Stimulated activated CD4-positive, alpha-beta T cell treated with anti-CD3 and anti-CD28 coated beads, Interleukin-2, amount 100 ng/mL, for 48 hours (primary cell): ENCODE measurements around the gene KLHL10.
A peak's percentile ranks its signal among the peaks of the same experiment; 100 is the strongest.
"Not testable (repeated sequence)": the region's sequence is repeated elsewhere in the genome, so short reads cannot be mapped to it uniquely, and the experiment has no call there.

ENCODE experiments used
- DNase-seq, 2 donors: peaks; one replicate each; pipeline ENCODE4 v3.0.0-alpha.2; 2020

KLHL10 gene

DNA sequence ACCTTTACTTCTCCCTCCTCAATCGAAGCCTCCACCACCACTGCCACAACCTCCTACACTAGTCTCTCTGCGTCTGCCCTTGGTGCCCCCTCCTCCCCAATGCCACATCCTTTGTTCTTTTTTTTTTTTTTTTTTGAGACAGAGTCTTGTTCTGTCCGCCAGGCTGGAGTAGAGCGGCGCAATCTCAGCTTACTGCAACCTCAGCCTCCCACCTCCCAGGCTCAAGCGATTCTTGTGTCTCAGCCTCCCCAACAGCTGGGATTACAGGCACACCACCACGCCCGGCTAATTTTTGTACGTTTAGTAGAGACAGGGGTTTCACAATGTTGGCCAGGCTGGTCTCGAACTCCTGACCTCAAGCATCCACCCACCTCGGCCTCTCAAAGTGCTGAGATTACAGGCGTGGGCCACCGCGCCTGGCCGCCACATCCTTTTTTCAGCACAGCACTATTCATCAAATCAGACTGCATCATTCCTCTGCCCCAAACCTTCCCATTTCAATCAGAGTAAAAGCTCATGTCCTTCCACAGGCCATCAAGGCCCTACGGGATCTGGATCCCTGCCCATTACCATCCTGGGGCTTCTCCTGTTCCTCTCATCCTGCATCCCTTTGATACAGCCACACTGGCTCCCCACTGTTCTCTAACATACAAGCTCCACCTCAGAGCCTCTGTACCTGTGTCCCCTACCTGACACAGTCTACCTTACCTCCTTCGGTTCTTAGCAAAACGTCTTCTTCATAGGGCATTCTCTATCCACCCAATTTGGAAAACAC is 25.6 kb downstream of the KLHL10 start:
- peak in 1 of 2 donors; percentile 33 for DNase-seq

DNA sequence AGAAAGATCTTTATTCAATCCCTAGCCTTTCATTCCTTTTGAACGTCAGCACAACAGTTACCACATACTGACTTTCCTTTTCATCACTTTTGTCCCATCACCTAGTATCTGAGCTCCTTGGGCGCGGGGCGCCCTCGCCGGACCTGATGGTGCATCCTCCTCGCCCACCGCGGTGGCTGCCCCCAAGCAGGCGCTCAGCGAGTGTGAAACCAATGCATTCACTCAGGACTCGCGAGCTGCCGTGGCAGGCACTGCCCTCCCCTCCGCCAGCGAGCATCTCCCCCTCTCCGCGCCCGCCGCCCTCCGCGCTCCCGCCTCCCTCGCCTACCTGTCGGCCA is 26.8 kb downstream of the KLHL10 start:
- no peak for DNase-seq

- DNase-seq, result peak; percentile 78 to 85
Measured at GRCh38 chr17:41864836-41865595, 27.4 kb downstream of the KLHL10 start, which contains the start of gene KLHL11. Gene KLHL11, minus strand, starts transcription at chr17:41865423. Its CDS starts 53 bp downstream, at chr17:41865370.

GRCh38 chr17:41865596-41865893 is 27.9 kb downstream of the KLHL10 start:
- DNase-seq, result no peak

GRCh38 chr17:41868568-41868967 is 30.9 kb downstream of the KLHL10 start:
- DNase-seq, result no peak

DNA sequence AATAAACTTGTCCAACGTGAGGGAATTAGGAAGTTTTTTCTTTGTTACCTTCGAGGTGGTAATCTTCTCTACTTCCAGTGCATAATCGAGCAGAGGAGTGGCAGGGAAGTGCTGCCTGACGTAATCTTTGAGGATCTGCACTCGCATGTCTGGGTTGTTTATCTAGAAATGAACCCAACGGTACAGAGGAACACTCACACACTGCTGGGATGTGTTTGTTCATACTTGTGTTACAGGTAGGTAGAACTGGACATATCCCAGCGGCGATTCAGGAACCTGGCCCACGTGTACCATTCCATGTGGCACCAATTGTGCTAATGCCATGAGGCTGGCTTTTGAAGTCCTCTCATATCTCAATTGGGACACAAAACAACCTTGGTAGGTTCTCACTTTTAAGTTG is 31.8 kb downstream of the KLHL10 start:
- DNase-seq, result no peak

- DNase-seq, result no peak
Measured at GRCh38 chr17:41870097-41870496, 32.5 kb downstream of the KLHL10 start.

GRCh38 chr17:41870627-41871026 is 33.0 kb downstream of the KLHL10 start:
- no peak for DNase-seq

DNA sequence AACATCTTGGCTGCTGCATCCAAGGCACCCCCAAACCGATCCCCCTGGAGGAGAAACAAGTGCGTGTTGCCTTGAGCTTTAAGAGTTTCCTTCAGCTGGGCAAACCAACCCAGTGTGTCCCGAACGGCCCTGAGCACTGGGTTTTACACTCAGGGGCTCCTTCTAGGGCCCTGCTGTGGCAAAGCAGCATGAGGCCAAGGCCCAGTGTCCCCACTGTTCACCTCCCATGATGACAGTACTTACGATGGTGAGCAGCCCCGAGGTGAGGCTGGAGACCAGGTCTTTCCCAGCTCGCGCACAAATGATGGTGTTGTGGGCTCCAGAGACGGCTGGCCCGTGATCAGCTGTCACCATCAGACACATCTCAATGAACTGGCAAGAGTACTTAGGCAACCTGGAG is 34.2 kb downstream of the KLHL10 start:
- no peak for DNase-seq

- DNase-seq, result no peak
Measured at GRCh38 chr17:41873559-41874292, 36.1 kb downstream of the KLHL10 start.

- DNase-seq, result not testable (repeated sequence)
Measured at GRCh38 chr17:41874293-41874670, 36.7 kb downstream of the KLHL10 start.

DNA sequence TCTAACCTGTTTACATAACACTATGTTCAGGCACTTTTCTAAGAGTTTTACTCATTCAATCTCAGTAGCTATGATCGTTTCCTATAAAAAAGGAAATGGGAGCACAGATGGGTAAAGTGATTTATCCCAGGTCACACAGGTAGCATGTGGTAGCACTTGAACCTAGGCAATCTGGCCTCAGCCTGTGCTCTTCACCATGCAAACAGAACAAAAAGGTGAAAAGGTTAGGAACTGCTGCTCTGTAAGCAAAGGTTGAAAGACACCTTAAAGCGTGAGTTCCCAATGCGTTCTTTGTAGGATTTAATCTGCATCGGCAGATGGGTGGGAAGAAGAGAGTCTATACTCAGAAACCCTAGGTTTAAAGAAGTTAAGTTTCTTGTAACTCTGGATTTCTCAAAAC is 42.5 kb downstream of the KLHL10 start:
- no peak for DNase-seq

DNA sequence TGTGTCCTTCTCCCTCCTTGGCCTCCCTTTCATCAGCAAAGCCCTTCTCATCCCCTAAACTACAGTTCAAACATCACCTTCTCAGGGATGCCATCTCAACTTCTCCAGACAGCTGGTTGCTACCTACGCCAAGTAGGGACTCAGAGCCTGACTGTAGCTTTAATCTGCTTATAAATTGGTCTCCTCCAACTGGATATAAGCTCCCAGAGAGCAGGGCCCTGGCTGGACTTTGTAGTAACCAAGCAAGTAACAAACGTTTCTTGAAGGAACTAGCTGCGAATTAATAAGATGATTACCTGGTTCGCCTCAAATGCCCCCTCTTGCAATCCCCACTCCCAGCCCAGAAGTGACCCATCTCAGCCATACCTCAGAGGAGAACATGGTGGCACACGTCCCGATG is 45.1 kb downstream of the KLHL10 start:
- no peak for DNase-seq

DNA sequence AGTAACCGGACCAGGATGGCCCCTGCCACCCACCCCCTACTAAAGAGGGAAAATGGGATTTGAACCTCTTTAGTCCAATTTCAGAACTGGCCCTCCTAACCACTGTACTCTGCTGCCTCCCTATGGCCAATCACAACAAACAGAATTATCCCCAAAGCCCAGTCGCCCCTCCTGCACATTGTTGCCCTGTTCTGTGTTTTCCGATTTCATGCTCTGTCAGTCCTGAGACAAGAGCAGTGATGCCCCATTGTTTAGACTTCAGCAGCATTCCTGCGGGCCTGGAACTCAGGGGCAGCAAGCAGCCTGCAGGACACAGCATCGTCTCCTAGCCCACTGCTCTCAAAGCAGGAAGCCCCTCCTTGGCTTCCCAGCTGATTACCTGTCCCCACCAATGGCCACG is 48.1 kb downstream of the KLHL10 start:
- DNase-seq, result no peak

- no peak for DNase-seq
Measured at GRCh38 chr17:41888332-41888965, 50.8 kb downstream of the KLHL10 start.

GRCh38 chr17:41891135-41892020 is 53.8 kb downstream of the KLHL10 start:
- no peak for DNase-seq

DNA sequence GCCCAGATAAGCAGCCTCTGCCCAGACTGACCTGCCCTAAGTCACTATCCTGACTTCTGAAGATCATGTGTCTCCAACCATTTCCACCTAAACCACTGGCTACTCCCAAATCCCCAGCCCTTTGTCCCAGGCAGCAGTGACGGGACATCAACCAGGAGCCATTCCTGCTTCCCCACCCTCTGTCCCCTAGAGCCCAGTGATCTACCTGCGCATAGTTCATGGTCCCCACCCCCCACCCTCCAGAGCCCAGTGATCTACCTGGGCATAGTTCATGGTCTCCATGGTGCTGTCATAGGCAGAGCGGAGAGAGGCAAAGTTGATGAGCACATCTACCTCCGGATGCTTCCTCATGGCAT is 54.4 kb downstream of the KLHL10 start:
- no peak for DNase-seq

DNA sequence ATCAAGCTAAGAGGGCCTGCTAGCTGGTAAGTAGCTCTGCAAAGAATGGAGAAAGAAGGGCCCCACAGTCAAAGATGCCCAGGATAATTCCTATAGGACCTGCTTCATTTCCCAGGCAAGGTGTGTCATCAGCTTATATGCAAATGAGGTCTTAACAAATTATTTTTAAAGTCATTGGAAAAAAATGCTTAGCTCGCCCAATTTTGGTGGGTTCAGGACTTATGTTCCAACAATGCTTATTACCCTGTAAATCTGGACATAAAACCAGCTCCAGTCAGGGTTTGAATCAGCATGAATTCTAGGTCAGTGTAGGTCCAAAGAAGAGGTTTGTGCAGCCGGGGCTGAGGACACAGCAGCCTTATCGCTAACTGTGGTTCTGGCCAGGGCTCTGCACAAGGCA is 55.8 kb downstream of the KLHL10 start:
- DNase-seq, result no peak

GRCh38 chr17:41894791-41895331 is 57.2 kb downstream of the KLHL10 start:
- no peak for DNase-seq

DNA sequence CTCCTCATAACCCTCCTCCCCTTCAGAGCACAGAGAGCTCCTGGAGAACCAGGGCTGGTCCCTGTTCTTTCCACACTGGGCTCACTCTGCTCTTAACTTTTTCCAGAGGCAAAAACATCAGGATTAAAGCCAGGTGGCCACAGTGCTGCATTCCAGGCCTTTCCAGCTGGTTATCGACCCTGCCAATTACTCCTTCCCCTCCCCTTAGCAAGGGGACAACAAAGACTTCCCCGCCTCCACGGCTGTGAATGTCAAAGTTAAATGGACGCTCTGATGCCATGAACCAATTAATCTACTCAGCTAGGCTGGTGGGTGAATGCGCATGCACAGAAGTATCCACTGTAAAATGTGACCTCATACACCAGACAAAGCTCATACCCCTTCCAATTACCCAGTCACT is 58.0 kb downstream of the KLHL10 start:
- no peak for DNase-seq

GRCh38 chr17:41896726-41897125 is 59.1 kb downstream of the KLHL10 start:
- DNase-seq, result no peak
